Activated T-cell treated with anti-CD3 and anti-CD28 coated beads, Interleukin-2, amount 50 U/mL, for 4 hours (primary cell): ENCODE data around the gene RNF32. TPM values are rescaled to one million over a fixed set of nuclear protein-coding genes. Genes with fewer than 3 reads are reported as not detected.
"Not testable (repeated sequence)": the region's sequence is repeated elsewhere in the genome, so short reads cannot be mapped to it uniquely, and the experiment has no call there.

Experiments
- ATAC-seq, 2 donors: fragments of 200-7000 bp; cut with Tn5 transposase; one replicate each; pipeline ENCODE4 v1.10.0; 2021
- DNase-seq: peaks from one replicate; pipeline ENCODE4 v3.0.0-alpha.2; 2020
- H3K27me3 Mint-ChIP-seq: one replicate; pipeline ENCODE4 v1.8.0; 2021; ENCODE audit warnings: low read depth, mixed read lengths
- H3K36me3 Mint-ChIP-seq: one replicate; pipeline ENCODE4 v1.8.0; 2022; ENCODE audit warnings: mixed read lengths; ENCODE audit not compliant: insufficient read depth
- H3K4me1 Mint-ChIP-seq: one replicate; pipeline ENCODE4 v1.8.0; 2021; ENCODE audit warnings: low read depth, mixed read lengths
- H3K4me3 Mint-ChIP-seq: one replicate; pipeline ENCODE4 v1.8.0; 2021; ENCODE audit warnings: mild to moderate bottlenecking, moderate library complexity, mixed read lengths
- H3K9me3 Mint-ChIP-seq: one replicate; pipeline ENCODE4 v1.8.0; 2021; ENCODE audit warnings: mixed read lengths
- total RNA-seq, 3 donors: library from RNA; stranded (reverse); gene quantifications; one replicate each; pipeline ENCODE4 v1.2.1, GENCODE V29; 2021

The RNF32 gene
- total RNA-seq, 3 donors from 2014 or later, result 0.13 to 0.43 (median 0.24) TPM

GRCh38 chr7:156609010-156609877, 31.3 kb upstream of the RNF32 start:
- ATAC-seq, result no peak
- no peak for DNase-seq
- Mint-ChIP-seq H3K27me3 (peaks cover 30% of the 10 kb centered on the region), H3K36me3 (no peaks in the 10 kb centered on the region), H3K4me1 (peaks cover 22% of the 10 kb centered on the region), H3K4me3 (no peak overlapping the region), H3K9me3 (no peaks in the 10 kb centered on the region)

GRCh38 chr7:156610130-156610529, 30.4 kb upstream of the RNF32 start:
- no peaks in the 10 kb centered on the region for H3K36me3 Mint-ChIP-seq
- H3K4me3 Mint-ChIP-seq, result no peak overlapping the region
- peaks cover 25% of the 10 kb centered on the region for H3K27me3 Mint-ChIP-seq
- no peak for ATAC-seq
- DNase-seq, result no peak
- no peaks in the 10 kb centered on the region for H3K9me3 Mint-ChIP-seq
- H3K4me1 Mint-ChIP-seq, result peaks cover 22% of the 10 kb centered on the region

- ATAC-seq (no peak), DNase-seq (no peak)
- H3K4me1 Mint-ChIP-seq, result peaks cover 22% of the 10 kb centered on the region
- H3K4me3 Mint-ChIP-seq, result no peak overlapping the region
- no peaks in the 10 kb centered on the region for H3K36me3 Mint-ChIP-seq
- H3K27me3 Mint-ChIP-seq, result peaks cover 23% of the 10 kb centered on the region
- H3K9me3 Mint-ChIP-seq, result no peaks in the 10 kb centered on the region
These were observed 30.0 kb upstream of the RNF32 start for GRCh38 chr7:156610601-156611000.

GRCh38 chr7:156611014-156612010, 29.3 kb upstream of the RNF32 start:
- Mint-ChIP-seq H3K4me3 (no peak overlapping the region), H3K4me1 (peaks cover 22% of the 10 kb centered on the region), H3K36me3 (no peaks in the 10 kb centered on the region), H3K9me3 (no peaks in the 10 kb centered on the region), H3K27me3 (peaks cover 25% of the 10 kb centered on the region)
- no peak for DNase-seq
- ATAC-seq, result no peak

GRCh38 chr7:156612930-156613329, 27.6 kb upstream of the RNF32 start:
- Mint-ChIP-seq H3K4me3 (no peak overlapping the region), H3K9me3 (no peaks in the 10 kb centered on the region), H3K4me1 (peaks cover 26% of the 10 kb centered on the region), H3K27me3 (peaks cover 36% of the 10 kb centered on the region), H3K36me3 (no peaks in the 10 kb centered on the region)
- peak; percentile 94 to 97 for ATAC-seq
- peak; percentile 65 for DNase-seq

- DNase-seq, result no peak
- Mint-ChIP-seq H3K4me3 (no peak overlapping the region), H3K9me3 (no peaks in the 10 kb centered on the region), H3K27me3 (peaks cover 35% of the 10 kb centered on the region), H3K4me1 (peaks cover 22% of the 10 kb centered on the region), H3K36me3 (no peaks in the 10 kb centered on the region)
- ATAC-seq, result no peak
These were observed 25.9 kb upstream of the RNF32 start for GRCh38 chr7:156614434-156615264.

- H3K27me3 Mint-ChIP-seq, result peaks cover 42% of the 10 kb centered on the region
- ATAC-seq, result peak; percentile 40 to 51
- peaks cover 10% of the 10 kb centered on the region for H3K9me3 Mint-ChIP-seq
- peak overlapping the region; percentile 22 for H3K4me3 Mint-ChIP-seq
- DNase-seq, result no peak
- H3K36me3 Mint-ChIP-seq, result no peaks in the 10 kb centered on the region
- peaks cover 22% of the 10 kb centered on the region for H3K4me1 Mint-ChIP-seq
These were observed 24.0 kb upstream of the RNF32 start for GRCh38 chr7:156616269-156617202.

- no peak overlapping the region for H3K4me3 Mint-ChIP-seq
- peaks cover 17% of the 10 kb centered on the region for H3K4me1 Mint-ChIP-seq
- peaks cover 10% of the 10 kb centered on the region for H3K9me3 Mint-ChIP-seq
- no peak for DNase-seq
- peaks cover 42% of the 10 kb centered on the region for H3K27me3 Mint-ChIP-seq
- ATAC-seq, result no peak
- no peaks in the 10 kb centered on the region for H3K36me3 Mint-ChIP-seq
These were observed 23.4 kb upstream of the RNF32 start for GRCh38 chr7:156617215-156617614.

GRCh38 chr7:156618078-156618779, 22.3 kb upstream of the RNF32 start:
- ATAC-seq (no peak), DNase-seq (no peak)
- H3K36me3 Mint-ChIP-seq, result no peaks in the 10 kb centered on the region
- peaks cover 42% of the 10 kb centered on the region for H3K27me3 Mint-ChIP-seq
- no peak overlapping the region for H3K4me3 Mint-ChIP-seq
- peaks cover 7% of the 10 kb centered on the region for H3K4me1 Mint-ChIP-seq
- H3K9me3 Mint-ChIP-seq, result peaks cover 10% of the 10 kb centered on the region

- ATAC-seq (no peak), DNase-seq (no peak)
- no peak overlapping the region for H3K4me3 Mint-ChIP-seq
- peaks cover 4% of the 10 kb centered on the region for H3K4me1 Mint-ChIP-seq
- peaks cover 10% of the 10 kb centered on the region for H3K9me3 Mint-ChIP-seq
- no peaks in the 10 kb centered on the region for H3K36me3 Mint-ChIP-seq
- peaks cover 42% of the 10 kb centered on the region for H3K27me3 Mint-ChIP-seq
These were observed 21.7 kb upstream of the RNF32 start for GRCh38 chr7:156618780-156619367.

GRCh38 chr7:156619488-156620290, 20.9 kb upstream of the RNF32 start:
- not testable (repeated sequence) for H3K36me3 Mint-ChIP-seq, H3K4me3 Mint-ChIP-seq, H3K4me1 Mint-ChIP-seq, ATAC-seq, DNase-seq
- Mint-ChIP-seq H3K9me3 (peaks cover 10% of the 10 kb centered on the region), H3K27me3 (peaks cover 43% of the 10 kb centered on the region)

GRCh38 chr7:156620291-156620675, 20.3 kb upstream of the RNF32 start:
- DNase-seq, result no peak
- Mint-ChIP-seq H3K4me3 (no peak overlapping the region), H3K9me3 (peaks cover 10% of the 10 kb centered on the region), H3K27me3 (peaks cover 41% of the 10 kb centered on the region), H3K36me3 (no peaks in the 10 kb centered on the region), H3K4me1 (peaks cover 4% of the 10 kb centered on the region)
- no peak for ATAC-seq
